GM13976 (cell line): ENCODE data around the gene RBM42.
"Not testable (repeated sequence)": the region's sequence is repeated elsewhere in the genome, so short reads cannot be mapped to it uniquely, and the experiment has no call there.

ENCODE experiments used
- DNase-seq: peaks from one replicate; pipeline ENCODE4 v3.0.0; 2012; ENCODE audit warnings: low spot score
- in situ Hi-C: fragments of 300-500 bp; cut with MboI; formaldehyde crosslinking; loops from one replicate; pipeline ENCODE4 v1.12.0; 2022; ENCODE audit warnings: low sequenced_read_pairs, mixed read lengths, inconsistent platforms; ENCODE audit not compliant: unreplicated experiment
- TF ChIP-seq, protein P1 (sequence below): IDR thresholded peaks from 2 replicates; pipeline ENCODE4 v1.5.1; 2012; ENCODE audit warnings: borderline replicate concordance, mild to moderate bottlenecking; ENCODE audit not compliant: insufficient read depth; ENCODE audit errors: extremely low read depth, missing control alignments, control extremely low read depth

The RBM42 gene

DNA sequence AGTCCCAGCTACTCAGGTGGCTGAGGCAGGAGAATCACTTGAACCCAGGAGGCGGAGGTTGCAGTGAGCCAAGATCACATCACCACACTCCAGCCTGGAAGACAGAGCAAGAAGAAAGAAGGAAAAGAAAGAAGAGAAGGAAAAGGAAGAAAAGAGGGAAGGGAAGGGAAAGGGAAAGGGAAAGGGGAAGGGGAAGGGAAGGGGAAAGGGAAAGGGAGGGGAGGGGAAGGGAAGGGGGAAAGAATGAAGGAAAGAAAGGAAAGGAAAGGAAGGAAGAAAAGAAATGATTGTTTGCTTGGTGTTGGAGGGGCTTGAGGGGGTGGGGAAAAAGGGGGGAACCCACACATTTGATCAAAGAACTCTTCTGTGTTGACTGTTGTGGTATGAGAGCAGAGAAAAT lies 32.9 kb upstream of the RBM42 start:
- in situ Hi-C loops = no loop called here
- DNase-seq = no peak

DNA sequence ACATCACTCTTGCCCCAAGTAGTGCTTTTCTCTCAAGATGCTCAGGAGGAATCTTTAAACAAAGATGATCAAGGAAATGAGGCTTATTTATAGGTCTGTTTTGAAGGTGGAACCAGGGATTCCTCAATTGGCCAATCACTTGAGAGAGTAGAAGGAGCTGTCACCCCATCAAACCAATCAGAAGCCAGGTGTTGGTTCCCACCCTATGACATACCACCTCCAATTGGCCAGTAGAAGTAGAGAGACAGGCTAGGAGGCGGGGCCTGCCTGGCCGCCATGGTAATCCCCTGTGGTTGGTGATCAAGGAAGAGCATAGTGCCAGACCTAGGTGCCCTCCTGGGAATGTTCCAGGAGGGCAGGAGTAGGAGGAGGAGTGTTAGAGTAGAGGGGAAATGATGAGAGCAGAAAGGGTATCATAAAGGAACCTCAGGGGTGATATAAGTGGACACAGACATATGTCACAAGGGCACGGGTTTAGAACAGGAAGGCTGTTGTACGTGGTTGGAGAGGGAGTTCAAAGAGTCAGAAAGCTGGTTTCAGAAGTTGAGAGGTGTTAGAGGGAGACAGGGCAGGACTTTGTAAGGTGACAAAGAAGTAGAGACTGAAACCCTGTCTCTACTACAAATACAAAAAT lies 32.4 kb upstream of the RBM42 start:
- TF ChIP-seq, protein P1, sequence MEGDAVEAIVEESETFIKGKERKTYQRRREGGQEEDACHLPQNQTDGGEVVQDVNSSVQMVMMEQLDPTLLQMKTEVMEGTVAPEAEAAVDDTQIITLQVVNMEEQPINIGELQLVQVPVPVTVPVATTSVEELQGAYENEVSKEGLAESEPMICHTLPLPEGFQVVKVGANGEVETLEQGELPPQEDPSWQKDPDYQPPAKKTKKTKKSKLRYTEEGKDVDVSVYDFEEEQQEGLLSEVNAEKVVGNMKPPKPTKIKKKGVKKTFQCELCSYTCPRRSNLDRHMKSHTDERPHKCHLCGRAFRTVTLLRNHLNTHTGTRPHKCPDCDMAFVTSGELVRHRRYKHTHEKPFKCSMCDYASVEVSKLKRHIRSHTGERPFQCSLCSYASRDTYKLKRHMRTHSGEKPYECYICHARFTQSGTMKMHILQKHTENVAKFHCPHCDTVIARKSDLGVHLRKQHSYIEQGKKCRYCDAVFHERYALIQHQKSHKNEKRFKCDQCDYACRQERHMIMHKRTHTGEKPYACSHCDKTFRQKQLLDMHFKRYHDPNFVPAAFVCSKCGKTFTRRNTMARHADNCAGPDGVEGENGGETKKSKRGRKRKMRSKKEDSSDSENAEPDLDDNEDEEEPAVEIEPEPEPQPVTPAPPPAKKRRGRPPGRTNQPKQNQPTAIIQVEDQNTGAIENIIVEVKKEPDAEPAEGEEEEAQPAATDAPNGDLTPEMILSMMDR = no peak
- DNase-seq = peak; percentile 80
- in situ Hi-C loops = no loop called here

More for the DNA sequence above, 32.9 kb upstream of the RBM42 start:
- TF ChIP-seq, protein P1 = no peak

DNA sequence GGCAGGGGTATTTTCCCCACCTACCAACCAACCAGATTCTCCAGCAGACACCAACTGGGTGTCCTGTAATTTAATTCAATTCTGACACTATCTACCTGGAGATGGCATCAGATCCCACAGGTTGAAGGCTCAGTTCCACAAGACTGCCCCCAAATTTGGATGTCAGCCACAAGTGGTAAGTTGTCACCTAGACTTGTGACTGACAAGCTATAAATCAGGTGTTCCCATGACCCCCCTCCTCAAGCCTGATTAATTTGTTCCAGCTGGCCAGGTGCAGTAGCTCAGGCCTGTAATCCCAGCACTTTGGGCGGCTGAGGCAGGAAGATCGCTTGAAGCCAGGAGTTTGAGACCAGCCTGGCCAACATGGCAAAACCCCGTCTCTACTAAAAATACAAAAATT lies 26.9 kb upstream of the RBM42 start:
- no peak for DNase-seq
- in situ Hi-C loops = no loop called here
- TF ChIP-seq, protein P1 = no peak

DNA sequence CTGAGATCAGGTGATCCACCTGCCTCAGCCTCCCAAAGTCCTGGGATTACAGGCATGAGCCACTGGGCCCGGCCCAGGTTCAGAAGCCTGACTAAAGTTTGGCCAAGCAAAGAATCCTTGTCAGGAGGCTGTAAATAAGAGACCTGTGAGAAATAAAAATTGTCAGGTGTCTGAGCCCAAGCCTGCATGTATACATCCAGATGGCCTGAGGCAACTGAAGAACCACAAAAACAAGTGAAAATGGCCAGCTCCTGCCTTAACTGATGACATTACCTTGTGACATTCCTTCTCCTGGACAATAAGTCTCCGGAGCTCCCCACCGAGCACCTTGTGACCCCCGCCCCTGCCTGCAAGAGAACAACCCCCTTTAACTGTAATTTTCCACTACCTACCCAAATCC lies 24.4 kb upstream of the RBM42 start:
- DNase-seq, in situ Hi-C loops: not testable (repeated sequence)

DNA sequence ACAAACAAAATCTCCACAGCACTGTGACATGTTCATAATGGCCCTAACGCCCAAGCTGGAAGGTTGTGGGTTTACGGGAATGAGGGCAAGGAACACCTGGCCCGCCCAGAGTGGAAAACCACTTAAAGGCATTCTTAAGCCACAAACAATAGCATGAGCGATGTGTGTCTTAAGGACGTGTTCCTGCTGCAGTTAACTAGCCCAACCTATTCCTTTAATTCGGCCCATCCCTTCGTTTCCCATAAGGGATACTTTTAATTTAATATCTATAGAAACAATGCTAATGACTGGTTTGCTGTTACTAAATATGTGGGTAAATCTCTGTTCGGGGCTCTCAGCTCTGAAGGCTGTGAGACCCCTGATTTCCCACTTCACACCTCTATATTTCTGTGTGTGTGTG lies 21.7 kb upstream of the RBM42 start:
- DNase-seq, in situ Hi-C loops: not testable (repeated sequence)

DNA sequence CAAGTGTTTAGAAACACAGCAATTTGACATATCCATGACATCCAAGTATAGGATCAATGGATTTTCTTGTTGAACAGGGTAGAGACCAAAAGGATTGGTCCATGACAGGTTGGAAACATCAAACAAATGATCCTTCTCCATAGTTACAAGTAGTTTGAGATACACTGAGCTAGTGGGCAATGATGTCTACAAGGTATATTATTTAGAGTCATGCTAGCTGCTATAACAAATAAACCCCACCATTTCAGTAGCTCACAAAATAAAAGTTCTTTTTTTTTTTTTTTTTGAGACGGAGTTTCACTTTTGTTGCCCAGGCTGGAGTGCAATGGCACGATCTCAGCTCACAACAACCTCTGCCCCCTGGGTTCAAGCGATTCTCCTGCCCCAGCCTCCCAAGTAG lies 21.2 kb upstream of the RBM42 start:
- TF ChIP-seq, protein P1 = no peak
- DNase-seq = no peak
- in situ Hi-C loops = no loop called here

DNA sequence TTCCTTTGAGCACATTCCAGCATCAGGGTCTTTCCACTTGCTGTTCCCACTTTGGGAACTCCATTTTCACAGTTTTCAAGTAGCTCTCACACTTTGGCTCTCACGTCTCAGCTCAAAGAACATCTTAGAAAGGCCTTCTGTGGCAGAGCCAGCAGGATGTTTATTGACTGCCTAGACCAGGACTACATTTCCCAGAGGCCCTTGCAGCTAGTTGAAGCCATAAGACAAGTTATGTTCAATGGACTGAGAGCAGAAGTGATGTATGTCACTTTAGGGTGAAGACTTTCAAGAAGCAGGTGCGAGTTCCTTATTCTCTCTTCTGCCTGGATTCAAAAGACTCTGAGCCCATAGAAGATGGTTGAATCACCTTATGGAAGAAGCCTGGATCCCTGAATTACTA lies 20.6 kb upstream of the RBM42 start:
- in situ Hi-C loops = no loop called here
- TF ChIP-seq, protein P1 = no peak
- DNase-seq = no peak

DNA sequence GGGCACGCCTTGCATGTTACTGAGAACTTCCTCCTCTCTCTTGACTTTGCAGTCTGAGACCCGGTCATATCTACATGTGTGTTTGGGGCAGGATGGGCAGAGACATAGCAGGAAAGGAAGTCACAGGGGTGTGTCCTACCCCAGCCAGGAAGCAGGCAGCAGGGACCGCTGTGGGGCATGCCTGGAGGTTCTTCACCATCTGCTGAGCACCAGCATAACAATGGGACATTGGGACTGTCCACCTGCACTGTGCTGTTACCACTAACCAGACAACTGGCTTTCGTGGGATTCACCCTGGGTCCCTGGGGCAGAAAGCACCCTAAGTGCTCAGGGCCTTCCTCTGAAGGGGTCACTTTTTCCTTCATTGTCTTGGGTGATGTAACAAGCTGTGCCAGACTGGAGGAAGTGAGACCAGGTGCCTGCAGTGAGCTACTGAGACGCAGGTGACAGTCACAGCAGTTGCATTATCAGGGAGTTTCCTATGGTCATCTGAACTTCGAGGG lies 18.9 kb upstream of the RBM42 start:
- in situ Hi-C loops = no loop called here
- TF ChIP-seq, protein P1 = no peak
- DNase-seq = peak; percentile 66
